HepG2 (cell line): ENCODE measurements around the gene INPP5E. TPM values are rescaled to one million over a fixed set of nuclear protein-coding genes. Genes with fewer than 3 reads are reported as not detected.
A peak's percentile ranks its signal among the peaks of the same experiment; 100 is the strongest.

ENCODE experiments used
- CAMTA2 ChIP-seq: sonication (generic); formaldehyde crosslinking; IDR thresholded peaks from 2 replicates; pipeline ENCODE4 v1.4.0; 2020; ENCODE audit warnings: mild to moderate bottlenecking, missing genetic modification reagents, borderline replicate concordance
- DMTF1 ChIP-seq: sonication (generic); formaldehyde crosslinking; IDR thresholded peaks from 2 replicates; pipeline ENCODE4 v1.4.0; 2020; ENCODE audit warnings: mild to moderate bottlenecking, missing genetic modification reagents
- DNMT1 ChIP-seq: sonication (generic); formaldehyde crosslinking; IDR thresholded peaks from 2 replicates; pipeline ENCODE4 v1.5.1; 2020; ENCODE audit warnings: mild to moderate bottlenecking, missing genetic modification reagents
- DR1 ChIP-seq: sonication (generic); formaldehyde crosslinking; IDR thresholded peaks from 2 replicates; pipeline ENCODE4 v1.8.0; 2021; ENCODE audit warnings: mild to moderate bottlenecking, missing genetic modification reagents, inconsistent platforms
- DRAP1 ChIP-seq: IDR thresholded peaks from 2 replicates; pipeline ENCODE4 v1.6.1; 2016; ENCODE audit warnings: missing genetic modification reagents, missing compliant biosample characterization
- ETV6 ChIP-seq: sonication (generic); formaldehyde crosslinking; conservative IDR thresholded peaks from 2 replicates; pipeline ENCODE4 v1.4.0; 2020; ENCODE audit warnings: missing genetic modification reagents
- GFI1 ChIP-seq: sonication (generic); formaldehyde crosslinking; IDR thresholded peaks from 2 replicates; pipeline ENCODE4 v1.5.0; 2020; ENCODE audit warnings: missing genetic modification reagents, mild to moderate bottlenecking, borderline replicate concordance
- HNF1A ChIP-seq, 2 experiments: sonication (generic) in 1 of 2; formaldehyde crosslinking in 1 of 2; IDR thresholded peaks; 2 replicates each; pipeline versions ENCODE4 v1.4.0 to v1.6.1; 2016 to 2020; ENCODE audit warnings: borderline replicate concordance in 1 of 2, low read depth in 1 of 2, mild to moderate bottlenecking in 1 of 2, missing genetic modification reagents in 1 of 2
- NCOA2 ChIP-seq: sonication (generic); formaldehyde crosslinking; IDR thresholded peaks from 2 replicates; pipeline ENCODE4 v1.8.0; 2022; ENCODE audit warnings: inconsistent platforms
- TGIF2 ChIP-seq: IDR thresholded peaks from 2 replicates; pipeline ENCODE4 v1.6.1; 2016; ENCODE audit warnings: control low read depth, missing compliant biosample characterization
- TMF1 ChIP-seq: sonication (generic); formaldehyde crosslinking; IDR thresholded peaks from 2 replicates; pipeline ENCODE4 v1.8.1; 2022; ENCODE audit warnings: low read depth, missing genetic modification reagents
- ZBED4 ChIP-seq: sonication (generic); formaldehyde crosslinking; IDR thresholded peaks from 2 replicates; pipeline ENCODE4 v1.4.0; 2020; ENCODE audit warnings: missing genetic modification reagents, borderline replicate concordance
- ZNF337 ChIP-seq: sonication (generic); formaldehyde crosslinking; IDR thresholded peaks from 2 replicates; pipeline ENCODE4 v1.5.1; 2020; ENCODE audit warnings: missing genetic modification reagents, low read depth, mild to moderate bottlenecking, borderline replicate concordance
- ZNF382 ChIP-seq: sonication (generic); formaldehyde crosslinking; IDR thresholded peaks from 2 replicates; pipeline ENCODE4 v1.5.0; 2020; ENCODE audit warnings: missing genetic modification reagents, mild to moderate bottlenecking, borderline replicate concordance
- ZNF441 ChIP-seq: sonication (generic); formaldehyde crosslinking; IDR thresholded peaks from 2 replicates; pipeline ENCODE4 v1.7.0; 2021; ENCODE audit warnings: missing genetic modification reagents, borderline replicate concordance
- ZNF580 ChIP-seq: IDR thresholded peaks from 2 replicates; pipeline ENCODE4 v1.6.1; 2016; ENCODE audit warnings: low read depth, borderline replicate concordance
- ZNF619 ChIP-seq: sonication (generic); formaldehyde crosslinking; IDR thresholded peaks from 2 replicates; pipeline ENCODE4 v1.4.0; 2020; ENCODE audit warnings: mild to moderate bottlenecking, missing genetic modification reagents
- polyA plus RNA-seq, 8 experiments: library from polyadenylated mRNA; depleted of rRNA in 3 of 8; stranded (reverse) in 7 of 8; unstranded in 1 of 8; fragments of >200 nt; fragmentation: Illumina TruSeq in 4 of 8; extraction: Trizol in 4 of 8; gene quantifications; 2 replicates each; pipeline versions ENCODE4 v1.2.1 to v1.2.3, GENCODE V29; 2011 to 2016; ENCODE audit warnings: low read depth in 4 of 8, missing spikeins in 1 of 8, mixed read lengths in 1 of 8; ENCODE audit not compliant: insufficient read depth in 1 of 8
- total RNA-seq, 5 experiments: library from RNA; depleted of rRNA; stranded (reverse); fragments of >200 nt; fragmentation: Illumina TruSeq; extraction: Trizol; gene quantifications; 2 replicates each; pipeline ENCODE4 v1.2.3, GENCODE V29; 2016; ENCODE audit warnings: low read depth in 1 of 5

Gene INPP5E
- total and polyA plus RNA-seq, 2 of the 13 experiments (the other 11 are each of a cell fraction or from before 2014, with no cell fraction given), result 5.5 TPM

GRCh38 chr9:136482793-136483588 is 43.3 kb upstream of the INPP5E start, which contains the start of gene SEC16A (continued):
- TF ChIP-seq HNF1A (IDR thresholded peaks at IDR 0.05; ENCODE audit: low read depth) (no peak), HNF1A (CRISPR knock-in tag; IDR thresholded peaks at IDR 0.05; ENCODE audit: borderline replicate concordance) (no peak), ETV6 (CRISPR knock-in tag) (no peak), ZBED4 (CRISPR knock-in tag) (no peak), NCOA2 (CRISPR knock-in tag) (no peak), DMTF1 (CRISPR knock-in tag) (no peak), ZNF619 (CRISPR knock-in tag) (no peak), TMF1 (no peak), DRAP1 (CRISPR knock-in tag) (0 out of 2 replicates have a peak, but pooled peaks have one; percentile 46), GFI1 (CRISPR knock-in tag) (no peak), ZNF580 (no peak), DNMT1 (CRISPR knock-in tag) (no peak), TGIF2 (no peak), CAMTA2 (CRISPR knock-in tag) (no peak), DR1 (CRISPR knock-in tag) (no peak), ZNF441 (CRISPR knock-in tag) (peak; percentile 52; the same call in 1 of the 2 replicates), ZNF337 (CRISPR knock-in tag) (no peak), ZNF382 (CRISPR knock-in tag) (no peak)
